ENCODE data around the gene IMP4.

The IMP4 gene

DNA sequence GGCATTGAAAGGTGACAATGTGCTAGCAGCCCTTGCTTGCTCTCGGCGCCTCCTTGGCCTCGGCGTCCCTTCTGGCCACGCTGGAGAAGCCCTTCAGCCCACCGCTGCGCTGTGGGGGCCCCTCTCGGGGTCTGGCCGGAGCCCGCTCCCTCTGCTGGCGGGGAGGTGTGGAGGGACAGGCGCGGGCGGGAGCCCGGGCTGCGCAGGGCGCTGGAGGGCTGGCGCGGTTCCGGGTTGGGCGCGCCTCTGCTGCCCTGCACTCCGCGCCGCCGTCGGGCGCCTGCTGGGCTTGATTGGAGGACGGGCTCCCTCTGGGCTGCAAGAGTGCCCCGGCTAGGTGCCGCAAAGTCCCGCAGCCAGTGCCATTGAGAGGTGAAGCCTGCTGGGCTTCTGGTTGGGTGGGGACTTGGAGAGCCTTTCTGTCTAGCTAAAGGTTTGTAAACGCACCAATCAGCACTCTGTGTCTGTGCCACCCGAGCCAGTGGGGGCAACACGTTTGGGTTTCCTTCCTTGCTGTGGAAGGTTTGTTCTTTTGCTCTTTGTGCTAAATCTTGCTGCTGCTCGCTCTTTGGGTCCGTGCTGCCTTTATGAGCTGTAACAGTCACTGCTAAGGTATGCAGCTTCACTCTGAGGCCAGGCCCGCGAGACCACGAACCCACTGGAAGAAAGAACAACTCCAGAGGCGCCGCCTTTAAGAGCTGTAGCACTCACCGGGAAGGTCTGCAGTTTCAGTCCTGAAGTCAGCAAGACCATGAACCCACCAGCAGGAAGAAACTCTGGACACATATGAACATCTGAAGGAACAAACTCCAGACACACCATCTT is 14.8 kb upstream of the IMP4 start:
- TF ChIP-seq TAF1 (IDR thresholded peaks at IDR 0.05; ENCODE audit: low read depth) (no peak), TCF12 (IDR thresholded peaks at IDR 0.05; ENCODE audit: low read depth) (no peak), RAD21 (IDR thresholded peaks at IDR 0.05; ENCODE audit: low read depth) (no peak), NFIC (IDR thresholded peaks at IDR 0.05) (no peak), ZBTB7A (IDR thresholded peaks at IDR 0.05; ENCODE audit: low read depth) (no peak), TEAD4 (IDR thresholded peaks at IDR 0.05) (no peak), FOXM1 (IDR thresholded peaks at IDR 0.05; ENCODE audit: borderline replicate concordance, low read depth) (no peak), CREB1 (IDR thresholded peaks at IDR 0.05; ENCODE audit: low read depth) (no peak), EP300 (IDR thresholded peaks at IDR 0.05; ENCODE audit: borderline replicate concordance) (no peak)
- TF ChIP-seq, protein P1, sequence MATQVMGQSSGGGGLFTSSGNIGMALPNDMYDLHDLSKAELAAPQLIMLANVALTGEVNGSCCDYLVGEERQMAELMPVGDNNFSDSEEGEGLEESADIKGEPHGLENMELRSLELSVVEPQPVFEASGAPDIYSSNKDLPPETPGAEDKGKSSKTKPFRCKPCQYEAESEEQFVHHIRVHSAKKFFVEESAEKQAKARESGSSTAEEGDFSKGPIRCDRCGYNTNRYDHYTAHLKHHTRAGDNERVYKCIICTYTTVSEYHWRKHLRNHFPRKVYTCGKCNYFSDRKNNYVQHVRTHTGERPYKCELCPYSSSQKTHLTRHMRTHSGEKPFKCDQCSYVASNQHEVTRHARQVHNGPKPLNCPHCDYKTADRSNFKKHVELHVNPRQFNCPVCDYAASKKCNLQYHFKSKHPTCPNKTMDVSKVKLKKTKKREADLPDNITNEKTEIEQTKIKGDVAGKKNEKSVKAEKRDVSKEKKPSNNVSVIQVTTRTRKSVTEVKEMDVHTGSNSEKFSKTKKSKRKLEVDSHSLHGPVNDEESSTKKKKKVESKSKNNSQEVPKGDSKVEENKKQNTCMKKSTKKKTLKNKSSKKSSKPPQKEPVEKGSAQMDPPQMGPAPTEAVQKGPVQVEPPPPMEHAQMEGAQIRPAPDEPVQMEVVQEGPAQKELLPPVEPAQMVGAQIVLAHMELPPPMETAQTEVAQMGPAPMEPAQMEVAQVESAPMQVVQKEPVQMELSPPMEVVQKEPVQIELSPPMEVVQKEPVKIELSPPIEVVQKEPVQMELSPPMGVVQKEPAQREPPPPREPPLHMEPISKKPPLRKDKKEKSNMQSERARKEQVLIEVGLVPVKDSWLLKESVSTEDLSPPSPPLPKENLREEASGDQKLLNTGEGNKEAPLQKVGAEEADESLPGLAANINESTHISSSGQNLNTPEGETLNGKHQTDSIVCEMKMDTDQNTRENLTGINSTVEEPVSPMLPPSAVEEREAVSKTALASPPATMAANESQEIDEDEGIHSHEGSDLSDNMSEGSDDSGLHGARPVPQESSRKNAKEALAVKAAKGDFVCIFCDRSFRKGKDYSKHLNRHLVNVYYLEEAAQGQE (IDR thresholded peaks at IDR 0.05; ENCODE audit: low read depth), result no peak

DNA sequence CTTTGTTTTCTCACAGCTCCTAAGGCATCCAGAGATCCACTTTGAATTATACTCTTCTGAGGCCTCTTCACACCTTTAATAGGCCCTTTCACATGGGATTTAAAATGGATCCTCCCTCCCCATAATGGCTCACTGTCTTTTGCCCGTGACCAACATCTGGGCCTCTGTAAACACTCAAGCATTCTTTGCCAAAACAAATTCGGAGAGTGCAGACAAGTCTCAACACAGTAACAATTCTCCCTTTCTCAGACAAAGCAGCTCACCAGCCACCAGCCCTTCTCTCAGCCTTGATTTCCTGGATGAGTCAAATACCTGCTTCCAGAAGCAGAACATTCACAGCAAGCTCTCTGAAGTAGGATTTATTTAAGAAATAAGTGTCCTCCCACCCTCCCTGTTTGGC is 14.0 kb upstream of the IMP4 start:
- TF ChIP-seq RAD21 (IDR thresholded peaks at IDR 0.05; ENCODE audit: low read depth), result no peak
- no peak for TF ChIP-seq EGR1 (IDR thresholded peaks at IDR 0.05)
- TF ChIP-seq TAF1 (IDR thresholded peaks at IDR 0.05; ENCODE audit: low read depth), result no peak
- TF ChIP-seq, protein P2, sequence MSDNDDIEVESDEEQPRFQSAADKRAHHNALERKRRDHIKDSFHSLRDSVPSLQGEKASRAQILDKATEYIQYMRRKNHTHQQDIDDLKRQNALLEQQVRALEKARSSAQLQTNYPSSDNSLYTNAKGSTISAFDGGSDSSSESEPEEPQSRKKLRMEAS (IDR thresholded peaks at IDR 0.05), result no peak
- no peak for TF ChIP-seq ZBTB7A (IDR thresholded peaks at IDR 0.05; ENCODE audit: low read depth)
- no peak for TF ChIP-seq YY1 (IDR thresholded peaks at IDR 0.05; ENCODE audit: low read depth)
- TF ChIP-seq FOXM1 (IDR thresholded peaks at IDR 0.05; ENCODE audit: borderline replicate concordance, low read depth), result no peak

DNA sequence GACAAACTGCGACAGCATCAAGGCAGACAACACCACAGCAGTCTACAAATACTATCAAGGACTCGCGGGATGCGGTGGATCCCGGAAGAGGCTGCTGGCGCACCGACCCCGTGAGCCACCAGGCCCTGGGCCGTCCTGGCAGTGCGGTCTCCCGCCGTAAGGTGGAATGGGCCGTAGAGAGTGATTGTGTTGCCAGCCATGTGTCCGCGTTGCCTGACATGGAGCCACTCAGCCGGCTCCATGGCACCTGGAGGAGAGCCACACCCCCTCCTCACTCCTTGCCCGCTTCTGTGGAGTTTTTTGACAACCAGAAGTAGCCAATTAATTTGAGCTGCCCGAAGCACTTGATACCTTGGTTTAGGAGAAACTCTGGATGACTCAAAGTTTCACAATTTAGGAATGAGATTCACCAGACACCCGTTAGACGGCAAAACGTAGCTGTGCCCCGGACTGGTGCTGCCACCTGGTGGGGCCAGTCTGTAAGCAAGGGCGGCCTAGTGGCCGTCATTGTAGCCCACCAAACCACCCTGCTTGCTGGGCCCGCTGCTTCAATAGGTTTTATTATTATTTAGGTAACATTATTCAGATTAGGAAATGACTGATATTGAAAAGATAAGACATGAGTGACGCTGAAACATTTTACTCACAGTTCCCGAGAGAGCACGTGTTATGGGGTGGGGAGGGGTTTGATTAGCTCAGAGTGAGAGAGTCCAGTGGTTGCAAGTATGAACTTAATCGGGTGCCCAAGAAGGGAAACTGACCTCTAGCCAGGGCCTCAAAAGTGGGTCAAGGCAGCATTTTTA is 10.2 kb upstream of the IMP4 start:
- TF ChIP-seq, protein P2 (IDR thresholded peaks at IDR 0.05), result 0 out of 2 replicates have a peak, but pooled peaks have one; percentile 14
- TF ChIP-seq RAD21 (IDR thresholded peaks at IDR 0.05; ENCODE audit: low read depth) (peak; percentile 96), NFIC (IDR thresholded peaks at IDR 0.05) (no peak)

DNA sequence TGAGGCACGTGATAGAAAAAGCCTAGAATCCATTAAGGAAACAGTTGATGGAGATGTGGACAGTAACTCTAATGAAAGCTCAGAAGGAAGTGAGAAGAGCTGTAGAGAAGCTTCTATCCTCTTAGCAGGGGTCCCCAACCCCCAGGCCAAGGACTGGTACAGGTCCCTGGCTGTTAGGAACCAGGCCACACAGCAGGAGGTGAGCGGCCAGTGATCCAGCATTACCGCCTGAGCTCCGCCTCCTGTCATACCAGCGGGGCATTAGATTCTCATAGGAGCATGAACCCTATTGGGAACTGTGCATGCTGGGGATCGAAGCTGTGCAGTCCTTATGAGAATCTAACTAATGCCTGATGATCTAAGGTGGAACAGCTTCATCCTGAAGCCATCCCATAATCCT is 8.7 kb upstream of the IMP4 start:
- TF ChIP-seq EGR1 (IDR thresholded peaks at IDR 0.05) (no peak), CREB1 (IDR thresholded peaks at IDR 0.05; ENCODE audit: low read depth) (no peak), TCF12 (IDR thresholded peaks at IDR 0.05; ENCODE audit: low read depth) (no peak), ZBTB7A (IDR thresholded peaks at IDR 0.05; ENCODE audit: low read depth) (no peak), TEAD4 (IDR thresholded peaks at IDR 0.05) (no peak), EP300 (IDR thresholded peaks at IDR 0.05; ENCODE audit: borderline replicate concordance) (no peak), FOXM1 (IDR thresholded peaks at IDR 0.05; ENCODE audit: borderline replicate concordance, low read depth) (no peak), NFIC (IDR thresholded peaks at IDR 0.05) (no peak), RAD21 (IDR thresholded peaks at IDR 0.05; ENCODE audit: low read depth) (no peak), TAF1 (IDR thresholded peaks at IDR 0.05; ENCODE audit: low read depth) (no peak), CEBPB (IDR thresholded peaks at IDR 0.05) (no peak), YY1 (IDR thresholded peaks at IDR 0.05; ENCODE audit: low read depth) (no peak)
- TF ChIP-seq, protein P1 (IDR thresholded peaks at IDR 0.05; ENCODE audit: low read depth), result no peak
- TF ChIP-seq, protein P3, sequence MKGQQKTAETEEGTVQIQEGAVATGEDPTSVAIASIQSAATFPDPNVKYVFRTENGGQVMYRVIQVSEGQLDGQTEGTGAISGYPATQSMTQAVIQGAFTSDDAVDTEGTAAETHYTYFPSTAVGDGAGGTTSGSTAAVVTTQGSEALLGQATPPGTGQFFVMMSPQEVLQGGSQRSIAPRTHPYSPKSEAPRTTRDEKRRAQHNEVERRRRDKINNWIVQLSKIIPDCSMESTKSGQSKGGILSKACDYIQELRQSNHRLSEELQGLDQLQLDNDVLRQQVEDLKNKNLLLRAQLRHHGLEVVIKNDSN (IDR thresholded peaks at IDR 0.05), result no peak
- TF ChIP-seq, protein P2 (IDR thresholded peaks at IDR 0.05), result no peak

DNA sequence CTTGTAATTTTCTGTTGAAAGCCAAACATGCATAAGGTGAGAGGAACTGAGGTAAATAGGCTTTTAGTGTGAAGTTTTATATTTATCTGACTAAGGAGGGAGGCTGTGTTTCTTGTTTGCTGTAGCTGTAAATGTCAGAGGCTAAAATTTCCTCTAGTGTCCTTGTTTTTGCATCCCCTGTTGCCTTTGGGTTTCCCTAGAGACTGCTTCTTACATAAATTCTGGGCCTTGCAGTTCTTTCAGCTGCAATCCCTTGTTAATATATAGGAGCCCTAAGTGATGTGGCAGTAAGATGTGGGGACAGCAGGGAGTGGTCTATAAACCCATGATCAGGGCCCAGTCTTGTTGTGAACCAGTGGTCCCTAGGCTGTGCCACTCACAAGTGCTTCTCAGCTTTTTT is 7.5 kb upstream of the IMP4 start:
- TF ChIP-seq, protein P3 (IDR thresholded peaks at IDR 0.05), result no peak
- TF ChIP-seq, protein P1 (IDR thresholded peaks at IDR 0.05; ENCODE audit: low read depth), result no peak
- TF ChIP-seq YY1 (IDR thresholded peaks at IDR 0.05; ENCODE audit: low read depth) (no peak), ZBTB7A (IDR thresholded peaks at IDR 0.05; ENCODE audit: low read depth) (no peak), EP300 (IDR thresholded peaks at IDR 0.05; ENCODE audit: borderline replicate concordance) (no peak), RAD21 (IDR thresholded peaks at IDR 0.05; ENCODE audit: low read depth) (no peak), FOXM1 (IDR thresholded peaks at IDR 0.05; ENCODE audit: borderline replicate concordance, low read depth) (no peak), TEAD4 (IDR thresholded peaks at IDR 0.05) (no peak), TCF12 (IDR thresholded peaks at IDR 0.05; ENCODE audit: low read depth) (no peak), CEBPB (IDR thresholded peaks at IDR 0.05) (no peak), TAF1 (IDR thresholded peaks at IDR 0.05; ENCODE audit: low read depth) (no peak), CREB1 (IDR thresholded peaks at IDR 0.05; ENCODE audit: low read depth) (no peak), NFIC (IDR thresholded peaks at IDR 0.05) (no peak), EGR1 (IDR thresholded peaks at IDR 0.05) (no peak)
- TF ChIP-seq, protein P2 (IDR thresholded peaks at IDR 0.05), result no peak

All from Ishikawa (cell line).